Measurements from ENCODE around the gene MBP.
"Not testable (repeated sequence)": the region's sequence is repeated elsewhere in the genome, so short reads cannot be mapped to it uniquely, and the experiment has no call there.

MBP gene

DNA sequence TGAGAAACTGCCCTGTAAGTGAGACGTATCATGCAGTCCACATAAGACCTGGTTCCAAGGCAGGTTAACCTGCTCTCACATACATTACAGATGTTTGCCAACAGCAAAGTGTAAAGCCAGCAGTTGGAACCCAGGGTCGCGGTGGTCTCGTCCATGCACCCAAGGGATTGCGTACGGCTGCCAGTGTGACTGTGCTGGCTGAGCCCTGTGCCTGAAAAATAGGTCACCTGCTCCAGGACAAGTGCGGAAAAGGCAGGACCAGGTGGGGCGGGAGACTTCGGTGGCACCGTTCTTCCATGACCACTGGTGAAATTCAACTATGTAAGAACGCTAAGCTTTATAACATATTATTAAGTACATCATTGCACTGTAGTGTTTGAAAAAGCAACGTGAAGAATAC lies 110.5 kb downstream of the MBP start:
- DNase-seq (ENCODE audit: low spot score): no peak
- TF ChIP-seq, protein P1, sequence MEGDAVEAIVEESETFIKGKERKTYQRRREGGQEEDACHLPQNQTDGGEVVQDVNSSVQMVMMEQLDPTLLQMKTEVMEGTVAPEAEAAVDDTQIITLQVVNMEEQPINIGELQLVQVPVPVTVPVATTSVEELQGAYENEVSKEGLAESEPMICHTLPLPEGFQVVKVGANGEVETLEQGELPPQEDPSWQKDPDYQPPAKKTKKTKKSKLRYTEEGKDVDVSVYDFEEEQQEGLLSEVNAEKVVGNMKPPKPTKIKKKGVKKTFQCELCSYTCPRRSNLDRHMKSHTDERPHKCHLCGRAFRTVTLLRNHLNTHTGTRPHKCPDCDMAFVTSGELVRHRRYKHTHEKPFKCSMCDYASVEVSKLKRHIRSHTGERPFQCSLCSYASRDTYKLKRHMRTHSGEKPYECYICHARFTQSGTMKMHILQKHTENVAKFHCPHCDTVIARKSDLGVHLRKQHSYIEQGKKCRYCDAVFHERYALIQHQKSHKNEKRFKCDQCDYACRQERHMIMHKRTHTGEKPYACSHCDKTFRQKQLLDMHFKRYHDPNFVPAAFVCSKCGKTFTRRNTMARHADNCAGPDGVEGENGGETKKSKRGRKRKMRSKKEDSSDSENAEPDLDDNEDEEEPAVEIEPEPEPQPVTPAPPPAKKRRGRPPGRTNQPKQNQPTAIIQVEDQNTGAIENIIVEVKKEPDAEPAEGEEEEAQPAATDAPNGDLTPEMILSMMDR (IDR thresholded peaks at IDR 0.05; ENCODE audit: extremely low read depth, missing control alignments): no peak

DNA sequence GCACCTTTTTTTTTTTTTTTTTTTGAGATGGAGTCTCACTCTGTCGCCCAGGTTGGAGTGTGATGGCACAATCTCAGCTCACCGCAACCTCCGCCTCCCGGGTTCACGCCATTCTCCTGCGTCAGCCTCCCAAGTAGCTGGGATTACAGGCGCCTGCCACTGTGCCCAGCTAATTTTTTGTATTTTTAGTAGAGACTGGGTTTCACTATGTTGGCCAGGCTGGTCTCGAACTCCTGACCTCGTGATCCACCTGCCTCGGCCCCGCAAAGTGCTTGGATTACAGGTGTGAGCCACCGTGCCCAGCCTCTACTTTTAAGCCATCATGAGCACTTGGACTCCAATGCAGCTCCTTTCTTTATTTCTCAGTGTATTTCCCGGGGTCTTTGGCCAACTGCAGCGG lies 111.1 kb downstream of the MBP start:
- not testable (repeated sequence) for DNase-seq (ENCODE audit: low spot score)

DNA sequence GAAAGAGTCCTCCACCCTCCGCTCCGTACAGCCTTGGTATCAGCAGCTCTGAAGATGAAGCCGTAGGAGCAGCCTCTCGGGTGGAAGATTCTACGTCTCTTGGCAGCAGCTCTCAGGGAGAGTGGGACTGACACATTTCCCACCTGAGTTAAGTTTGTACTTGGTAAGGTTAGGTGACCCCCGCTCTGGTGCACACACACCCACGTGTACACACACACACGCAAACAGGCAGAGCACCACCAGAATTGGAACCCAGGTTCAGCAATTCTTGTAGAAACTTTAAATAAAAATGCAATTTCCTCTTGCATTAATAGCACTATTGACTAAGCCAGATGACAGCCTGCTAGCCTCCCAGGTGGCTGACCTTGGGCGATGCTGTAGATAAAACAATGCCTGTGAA lies 111.5 kb downstream of the MBP start:
- TF ChIP-seq, protein P1 (IDR thresholded peaks at IDR 0.05; ENCODE audit: extremely low read depth, missing control alignments): no peak
- DNase-seq (ENCODE audit: low spot score): no peak

DNA sequence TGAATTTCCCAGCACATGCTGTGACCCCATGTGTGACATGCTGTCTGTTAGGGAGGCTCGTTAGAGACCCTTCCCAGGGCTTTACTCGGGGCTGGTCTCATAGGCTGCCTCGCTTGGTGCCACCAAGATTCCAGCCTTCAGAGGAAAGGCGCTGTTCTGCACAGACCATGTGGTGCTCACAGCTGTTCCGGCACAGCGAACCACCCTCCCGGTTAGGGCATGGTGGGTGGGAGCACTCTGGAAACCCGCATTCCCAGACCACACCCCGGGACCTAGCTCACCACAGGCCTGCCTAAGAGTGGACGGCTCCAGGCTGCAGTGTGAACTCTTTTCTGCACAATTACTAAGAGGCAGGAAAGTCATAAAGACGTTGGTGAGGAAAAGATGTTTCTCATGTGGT lies 112.0 kb downstream of the MBP start:
- TF ChIP-seq, protein P1 (IDR thresholded peaks at IDR 0.05; ENCODE audit: extremely low read depth, missing control alignments): no peak
- DNase-seq (ENCODE audit: low spot score): no peak

GRCh38 chr18:77019641-77020040 lies 112.9 kb downstream of the MBP start:
- TF ChIP-seq, protein P1 (IDR thresholded peaks at IDR 0.05; ENCODE audit: extremely low read depth, missing control alignments): no peak
- no peak for DNase-seq (ENCODE audit: low spot score)

DNA sequence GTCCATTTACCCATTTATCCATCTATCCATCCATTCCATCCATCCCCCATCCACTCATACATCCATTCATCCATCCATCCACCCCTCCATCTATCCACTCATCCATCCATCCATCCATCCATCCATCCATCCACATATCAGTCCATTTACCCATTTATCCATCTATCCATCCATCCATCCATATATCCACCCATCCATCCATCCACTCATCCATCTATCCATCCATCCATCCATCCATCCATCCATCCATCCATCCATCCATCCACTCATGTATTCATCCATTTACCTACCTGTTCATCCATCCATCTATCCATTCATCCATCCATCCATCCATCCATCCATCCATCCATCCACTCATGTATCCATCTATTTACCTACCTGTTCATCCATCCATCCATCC lies 113.9 kb downstream of the MBP start:
- DNase-seq (ENCODE audit: low spot score): not testable (repeated sequence)

DNA sequence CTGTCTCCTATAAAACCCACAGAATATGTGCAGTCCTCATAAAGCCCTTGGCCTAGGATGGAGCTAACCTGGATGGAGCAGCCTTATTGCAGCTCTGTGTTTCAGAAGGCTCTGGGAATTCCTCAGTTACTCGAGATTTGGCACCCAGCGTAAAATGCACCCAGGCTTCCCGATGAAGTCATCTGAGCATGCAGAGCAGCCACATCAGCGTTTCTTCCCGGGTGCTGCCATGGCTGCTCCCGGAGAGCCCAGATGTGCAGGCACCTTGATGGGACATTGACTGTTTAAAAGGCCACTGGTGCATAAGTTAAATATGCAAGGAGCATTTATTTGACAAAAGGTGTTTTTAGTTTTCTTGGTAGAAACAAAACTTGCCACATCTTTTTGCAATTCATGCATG lies 115.2 kb downstream of the MBP start:
- TF ChIP-seq, protein P1 (IDR thresholded peaks at IDR 0.05; ENCODE audit: extremely low read depth, missing control alignments): no peak

GRCh38 chr18:77016936-77017335 lies 115.6 kb downstream of the MBP start:
- TF ChIP-seq, protein P1 (IDR thresholded peaks at IDR 0.05; ENCODE audit: extremely low read depth, missing control alignments): no peak
- no peak for DNase-seq (ENCODE audit: low spot score)

More for the DNA sequence above, 115.2 kb downstream of the MBP start:
- no peak for DNase-seq (ENCODE audit: low spot score)

Measured in GM20000 (cell line).